HepG2 (cell line): Measurements from ENCODE around the gene MAPK13. TPM values are rescaled to one million over a fixed set of nuclear protein-coding genes. Genes with fewer than 3 reads are reported as not detected.

Experiments used
- BCLAF1 ChIP-seq: fragments of 450-650 bp; IDR thresholded peaks from 2 replicates; pipeline ENCODE4 v1.6.1; 2017; ENCODE audit warnings: mild to moderate bottlenecking
- CCAR2 ChIP-seq: fragments of 200-400 bp; formaldehyde crosslinking; optimal IDR thresholded peaks from 2 replicates; pipeline ENCODE3; 2018; ENCODE audit warnings: low read depth, mild to moderate bottlenecking, low read length, moderate library complexity
- EEA1 ChIP-seq: sonication (generic); formaldehyde crosslinking; IDR thresholded peaks from 2 replicates; pipeline ENCODE4 v1.5.1; 2020; ENCODE audit warnings: mild to moderate bottlenecking, missing genetic modification reagents, borderline replicate concordance
- ERF ChIP-seq: IDR thresholded peaks from 2 replicates; pipeline ENCODE4 v1.6.1; 2018; ENCODE audit warnings: missing biosample characterization, missing genetic modification reagents
- ETV5 ChIP-seq: IDR thresholded peaks from 2 replicates; pipeline ENCODE4 v1.6.1; 2018; ENCODE audit warnings: missing biosample characterization, missing genetic modification reagents, inconsistent platforms, borderline replicate concordance
- FOSL1 ChIP-seq: sonication (generic); formaldehyde crosslinking; IDR thresholded peaks from 2 replicates; pipeline ENCODE4 v1.9.0; 2021; ENCODE audit warnings: missing genetic modification reagents, borderline replicate concordance
- FOXA1 ChIP-seq, 2 experiments: fragments of 450-650 bp in 1 of 2; sonication (generic) in 1 of 2; formaldehyde crosslinking in 1 of 2; IDR thresholded peaks; 2 replicates each; pipeline versions ENCODE4 v1.4.0 to v1.6.1; 2016 to 2020; ENCODE audit warnings: missing genetic modification reagents in 1 of 2
- FOXO1 ChIP-seq: sonication (generic); formaldehyde crosslinking; IDR thresholded peaks from 2 replicates; pipeline ENCODE4 v1.4.0; 2020; ENCODE audit warnings: missing genetic modification reagents
- HNF4G ChIP-seq, 2 experiments: sonication (generic) in 1 of 2; formaldehyde crosslinking in 1 of 2; IDR thresholded peaks; 2 replicates each; pipeline versions ENCODE4 v1.4.0 to v1.6.1; 2011 to 2020; ENCODE audit warnings: borderline replicate concordance in 2 of 2, low read depth in 2 of 2, mild to moderate bottlenecking in 2 of 2, low read length in 1 of 2, missing genetic modification reagents in 1 of 2, moderate library complexity in 1 of 2
- MTF2 ChIP-seq: sonication (generic); formaldehyde crosslinking; IDR thresholded peaks from 2 replicates; pipeline ENCODE4 v1.5.0; 2020; ENCODE audit warnings: missing genetic modification reagents, borderline replicate concordance
- MYC ChIP-seq: sonication (generic); formaldehyde crosslinking; IDR thresholded peaks from 2 replicates; pipeline ENCODE4 v1.9.0; 2021; ENCODE audit warnings: missing genetic modification reagents, borderline replicate concordance
- NFYB ChIP-seq: sonication (generic); formaldehyde crosslinking; IDR thresholded peaks from 2 replicates; pipeline ENCODE4 v1.4.0; 2020; ENCODE audit warnings: missing genetic modification reagents
- SKIL ChIP-seq: sonication (generic); formaldehyde crosslinking; IDR thresholded peaks from 2 replicates; pipeline ENCODE4 v1.8.0; 2022; ENCODE audit warnings: missing genetic modification reagents, mild to moderate bottlenecking, moderate library complexity, borderline replicate concordance
- SMAD1 ChIP-seq: sonication (generic); formaldehyde crosslinking; IDR thresholded peaks from 2 replicates; pipeline ENCODE4 v1.4.0; 2020; ENCODE audit warnings: missing genetic modification reagents, low read depth, mild to moderate bottlenecking, borderline replicate concordance
- SNAPC5 ChIP-seq: sonication (generic); formaldehyde crosslinking; IDR thresholded peaks from 2 replicates; pipeline ENCODE4 v1.8.1; 2023; ENCODE audit warnings: mild to moderate bottlenecking, missing genetic modification reagents, borderline replicate concordance
- ZBTB10 ChIP-seq: sonication (generic); formaldehyde crosslinking; IDR thresholded peaks from 2 replicates; pipeline ENCODE4 v1.4.0; 2020; ENCODE audit warnings: missing genetic modification reagents, borderline replicate concordance
- ZFP37 ChIP-seq: sonication (generic); formaldehyde crosslinking; IDR thresholded peaks from 2 replicates; pipeline ENCODE4 v1.4.0; 2020; ENCODE audit warnings: missing genetic modification reagents, borderline replicate concordance
- ZNF772 ChIP-seq: sonication (generic); formaldehyde crosslinking; IDR thresholded peaks from 2 replicates; pipeline ENCODE4 v1.5.0; 2020; ENCODE audit warnings: mild to moderate bottlenecking, missing genetic modification reagents
- ZSCAN12 ChIP-seq: sonication (generic); formaldehyde crosslinking; IDR thresholded peaks from 2 replicates; pipeline ENCODE4 v1.9.0; 2021; ENCODE audit warnings: mild to moderate bottlenecking, missing genetic modification reagents
- ZSCAN20 ChIP-seq: sonication (generic); formaldehyde crosslinking; IDR thresholded peaks from 2 replicates; pipeline ENCODE4 v1.4.0; 2020; ENCODE audit warnings: missing genetic modification reagents, mild to moderate bottlenecking, borderline replicate concordance
- polyA plus RNA-seq, 8 experiments: library from polyadenylated mRNA; depleted of rRNA in 3 of 8; stranded (reverse) in 7 of 8; unstranded in 1 of 8; fragments of >200 nt; fragmentation: Illumina TruSeq in 4 of 8; extraction: Trizol in 4 of 8; gene quantifications; 2 replicates each; pipeline versions ENCODE4 v1.2.1 to v1.2.3, GENCODE V29; 2011 to 2016; ENCODE audit warnings: low read depth in 4 of 8, missing spikeins in 1 of 8, mixed read lengths in 1 of 8; ENCODE audit not compliant: insufficient read depth in 1 of 8
- total RNA-seq, 5 experiments: library from RNA; depleted of rRNA; stranded (reverse); fragments of >200 nt; fragmentation: Illumina TruSeq; extraction: Trizol; gene quantifications; 2 replicates each; pipeline ENCODE4 v1.2.3, GENCODE V29; 2016; ENCODE audit warnings: low read depth in 1 of 5

Gene MAPK13
- total and polyA plus RNA-seq, 2 of the 13 experiments (the other 11 are each of a cell fraction or from before 2014, with no cell fraction given) = 12.7 to 43.4 TPM

- TF ChIP-seq BCLAF1 (no peak), ZSCAN20 (CRISPR knock-in tag) (no peak), HNF4G (IDR thresholded peaks at IDR 0.05; ENCODE audit: borderline replicate concordance, low read depth, low read length) (peak; percentile 83), HNF4G (CRISPR knock-in tag; IDR thresholded peaks at IDR 0.05; ENCODE audit: borderline replicate concordance, low read depth) (no peak), ZBTB10 (CRISPR knock-in tag) (peak; percentile 65; the same call in 1 of the 2 replicates), MTF2 (peak; percentile 35; the same call in 1 of the 2 replicates), FOXO1 (CRISPR knock-in tag) (no peak; the same call in 1 of the 2 replicates), FOXA1 (IDR thresholded peaks at IDR 0.05) (no peak), FOXA1 (CRISPR knock-in tag; IDR thresholded peaks at IDR 0.05) (peak; percentile 53; the same call in 1 of the 2 replicates), CCAR2 (no peak), ZFP37 (peak; percentile 48; the same call in 1 of the 2 replicates), ZNF772 (CRISPR knock-in tag) (peak; percentile 42), ETV5 (peak; percentile 59; the same call in 1 of the 2 replicates), SMAD1 (0 out of 2 replicates have a peak, but pooled peaks have one; percentile 0), ZSCAN12 (CRISPR knock-in tag) (no peak), EEA1 (CRISPR knock-in tag) (no peak), ERF (CRISPR knock-in tag) (peak; percentile 39; the same call in 1 of the 2 replicates), MYC (CRISPR knock-in tag) (0 out of 2 replicates have a peak, but pooled peaks have one; percentile 44), FOSL1 (CRISPR knock-in tag) (no peak), SKIL (CRISPR knock-in tag) (peak; percentile 68; the same call in 1 of the 2 replicates), SNAPC5 (peak; percentile 11; the same call in 1 of the 2 replicates), NFYB (CRISPR knock-in tag) (no peak)
These were observed 1.4 kb downstream of the MAPK13 start (continued) for GRCh38 chr6:36131511-36132245.
